HepG2 (cell line): ENCODE results near the gene POU3F1. TPM values are rescaled to one million over a fixed set of nuclear protein-coding genes. Genes with fewer than 3 reads are reported as not detected.

ENCODE experiments used
- GMEB1 ChIP-seq: sonication (generic); formaldehyde crosslinking; IDR thresholded peaks from 2 replicates; pipeline ENCODE4 v1.5.1; 2020; ENCODE audit warnings: missing genetic modification reagents, mild to moderate bottlenecking, borderline replicate concordance
- HMG20A ChIP-seq: IDR thresholded peaks from 2 replicates; pipeline ENCODE4 v1.6.1; 2016; ENCODE audit warnings: borderline replicate concordance
- REST ChIP-seq, 2 experiments: IDR thresholded peaks; 2 replicates each; pipeline ENCODE4 v1.6.1; 2011 to 2012; ENCODE audit warnings: low read length in 2 of 2, borderline replicate concordance in 1 of 2, low read depth in 1 of 2, mild to moderate bottlenecking in 1 of 2, moderate library complexity in 1 of 2
- ZNF275 ChIP-seq: sonication (generic); formaldehyde crosslinking; IDR thresholded peaks from 2 replicates; pipeline ENCODE4 v1.8.0; 2022; ENCODE audit warnings: missing genetic modification reagents, mild to moderate bottlenecking, inconsistent platforms, borderline replicate concordance
- ZNF577 ChIP-seq: sonication (generic); formaldehyde crosslinking; IDR thresholded peaks from 2 replicates; pipeline ENCODE4 v1.4.0; 2020; ENCODE audit warnings: mild to moderate bottlenecking, low read depth, missing genetic modification reagents, borderline replicate concordance
- polyA plus RNA-seq, 8 experiments: library from polyadenylated mRNA; depleted of rRNA in 3 of 8; stranded (reverse) in 7 of 8; unstranded in 1 of 8; fragments of >200 nt; fragmentation: Illumina TruSeq in 4 of 8; extraction: Trizol in 4 of 8; gene quantifications; 2 replicates each; pipeline versions ENCODE4 v1.2.1 to v1.2.3, GENCODE V29; 2011 to 2016; ENCODE audit warnings: low read depth in 4 of 8, missing spikeins in 1 of 8, mixed read lengths in 1 of 8; ENCODE audit not compliant: insufficient read depth in 1 of 8
- total RNA-seq, 5 experiments: library from RNA; depleted of rRNA; stranded (reverse); fragments of >200 nt; fragmentation: Illumina TruSeq; extraction: Trizol; gene quantifications; 2 replicates each; pipeline ENCODE4 v1.2.3, GENCODE V29; 2016; ENCODE audit warnings: low read depth in 1 of 5

Gene POU3F1
- total and polyA plus RNA-seq, 2 of the 13 experiments (the other 11 are each of a cell fraction or from before 2014, with no cell fraction given), result not detected

DNA sequence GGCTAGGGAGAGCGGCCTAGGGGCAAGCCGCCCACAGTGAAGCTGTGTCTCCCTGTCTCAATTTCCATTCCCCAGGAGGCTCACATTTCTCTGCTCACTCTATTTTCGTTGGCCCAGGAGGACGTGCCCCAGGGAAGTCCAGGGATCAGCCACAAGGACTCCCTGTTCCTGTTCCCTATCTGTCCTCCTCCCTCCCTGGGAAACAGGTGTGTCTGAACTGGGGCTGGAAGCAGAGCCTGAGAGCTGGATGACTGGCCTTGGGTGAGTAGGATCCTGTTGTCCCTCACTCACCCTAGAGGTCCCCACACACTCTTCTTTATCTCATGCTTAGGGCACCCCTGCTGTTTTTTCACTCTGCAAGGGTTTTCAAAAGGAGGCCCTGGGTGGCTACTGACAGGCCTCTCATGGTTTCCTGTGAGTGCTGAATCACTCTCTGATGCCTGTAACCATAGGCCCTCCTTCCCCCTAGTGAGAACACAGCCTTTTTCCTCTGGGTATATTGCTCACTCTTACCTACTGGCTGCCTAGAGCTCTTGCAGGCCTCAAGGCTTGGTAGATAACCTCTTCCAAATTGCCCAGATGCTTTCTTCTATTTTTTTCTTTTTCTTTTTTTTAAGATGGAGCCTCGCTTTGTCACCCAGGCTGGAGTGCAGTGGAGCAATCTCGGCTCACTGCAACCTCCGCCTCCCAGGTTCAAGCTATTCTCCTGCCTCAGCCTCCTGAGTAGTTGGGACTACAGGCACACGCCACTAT lies 37.3 kb downstream of the POU3F1 start (continued):
- TF ChIP-seq REST (IDR thresholded peaks at IDR 0.05; ENCODE audit: borderline replicate concordance in 1 of 2, low read depth in 1 of 2, low read length in 2 of 2) (no peak), ZNF275 (no peak), GMEB1 (no peak), HMG20A (CRISPR knock-in tag) (no peak), ZNF577 (no peak)
